HepG2 (cell line): Measurements from ENCODE around the gene PTCH1. TPM values are rescaled to one million over a fixed set of nuclear protein-coding genes. Genes with fewer than 3 reads are reported as not detected.
A peak's percentile ranks its signal among the peaks of the same experiment; 100 is the strongest.

ENCODE experiments used
- ATAC-seq: fragments of 200-7000 bp; cut with Tn5 transposase; 3 replicates; pipeline ENCODE4 v1.9.1; 2020; ENCODE audit warnings: mild to moderate bottlenecking, moderate library complexity
- BruUV-seq: library from RNA; stranded (reverse); fragments of 400-500 nt; replicated peaks from 2 replicates; lab custom pipeline; 2021; lab: Mats Ljungman, UMichigan
- CTCF ChIA-PET: fragments of 300-600 bp; formaldehyde crosslinking; extraction: SDS; loops from one replicate; lab custom pipeline; 2021; ENCODE audit warnings: low total read pairs, inconsistent platforms, low intra/inter-chr PET ratio; lab: Yijun Ruan, JAX
- POLR2A ChIA-PET: fragments of 350-600 bp; sonication (Branson Sonifier 250); formaldehyde crosslinking; loops from one replicate; lab custom pipeline; 2020; ENCODE audit warnings: antibody characterized with exemption, inconsistent platforms; lab: Yijun Ruan, JAX
- DNase-seq: peaks from one replicate; pipeline ENCODE4 v3.0.0-alpha.2; 2015; ENCODE audit warnings: low spot score
- FAIRE-seq: peaks from 3 replicates; lab custom pipeline; 2011; peaks lifted over from hg19 to GRCh38; lab: Jason Lieb, UNC
- H2AFZ ChIP-seq: one replicate; pipeline ENCODE4 v1.6.1; 2011; ENCODE audit warnings: low read length, inconsistent platforms
- H3K27ac ChIP-seq: fragments of 300-600 bp; 3 replicates; pipeline ENCODE4 v1.8.0; 2011; ENCODE audit warnings: mixed run types, mild to moderate bottlenecking, mixed read lengths, low read length, inconsistent platforms; ENCODE audit not compliant: insufficient read depth; ENCODE audit errors: extremely low read length
- H3K27me3 ChIP-seq, 2 experiments: fragments of 200-600 bp in 1 of 2; 2 replicates in 1 of 2; 3 replicates in 1 of 2; pipeline versions ENCODE4 v1.6.0 to v1.8.0; 2011; ENCODE audit warnings: low read length in 2 of 2, mild to moderate bottlenecking in 2 of 2, moderate library complexity in 2 of 2, inconsistent platforms in 1 of 2; ENCODE audit not compliant: insufficient read depth in 2 of 2, control insufficient read depth in 1 of 2
- H3K36me3 ChIP-seq, 2 experiments: fragments of 200-600 bp in 1 of 2; replicated peaks in 1 of 2; 2 replicates in 1 of 2; 3 replicates in 1 of 2; pipeline versions ENCODE4 v1.5.1 to v1.8.0; 2011; ENCODE audit warnings: low read length in 2 of 2, inconsistent platforms in 1 of 2; ENCODE audit not compliant: insufficient read depth in 2 of 2, control insufficient read depth in 1 of 2
- H3K4me1 ChIP-seq: 2 replicates; pipeline ENCODE4 v1.5.1; 2012; ENCODE audit warnings: low read length, inconsistent platforms; ENCODE audit not compliant: insufficient read depth
- H3K4me2 ChIP-seq: 2 replicates; pipeline ENCODE4 v1.6.0; 2011; ENCODE audit warnings: low read depth, low read length, inconsistent platforms
- H3K4me3 ChIP-seq, 3 experiments: fragments of 200-600 bp in 1 of 3; sonication (generic), shearing (Covaris generic) in 1 of 3; replicated peaks in 1 of 3; 2 replicates each; pipeline ENCODE4 v1.5.1; 2011 to 2016; ENCODE audit warnings: low read length in 3 of 3, inconsistent platforms in 2 of 3, low read depth in 2 of 3, mild to moderate bottlenecking in 2 of 3, control low read depth in 1 of 3, mixed read lengths in 1 of 3; ENCODE audit not compliant: insufficient read depth in 1 of 3
- H3K79me2 ChIP-seq: one replicate; pipeline ENCODE4 v1.6.1; 2011; ENCODE audit warnings: low read length, inconsistent platforms; ENCODE audit not compliant: insufficient read depth
- H3K9ac ChIP-seq: 2 replicates; pipeline ENCODE4 v1.6.0; 2011; ENCODE audit warnings: mild to moderate bottlenecking, low read depth, low read length, inconsistent platforms; ENCODE audit not compliant: insufficient read depth
- H3K9me3 ChIP-seq: 2 replicates; pipeline ENCODE4 v1.5.1; 2012; ENCODE audit warnings: mild to moderate bottlenecking, low read length
- H4K20me1 ChIP-seq: 2 replicates; pipeline ENCODE4 v1.6.0; 2011; ENCODE audit warnings: inconsistent platforms, mild to moderate bottlenecking, low read length, moderate library complexity; ENCODE audit not compliant: insufficient read depth
- DMAP1 ChIP-seq: IDR thresholded peaks from 2 replicates; pipeline ENCODE4 v1.6.1; 2016
- FOSL1 ChIP-seq: sonication (generic); formaldehyde crosslinking; IDR thresholded peaks from 2 replicates; pipeline ENCODE4 v1.9.0; 2021; ENCODE audit warnings: missing genetic modification reagents, borderline replicate concordance
- FOXC1 ChIP-seq: sonication (generic); formaldehyde crosslinking; IDR thresholded peaks from 2 replicates; pipeline ENCODE4 v1.8.0; 2022; ENCODE audit warnings: mild to moderate bottlenecking, missing genetic modification reagents, borderline replicate concordance
- FOXK1 ChIP-seq: sonication (generic); formaldehyde crosslinking; IDR thresholded peaks from 2 replicates; pipeline ENCODE4 v1.4.0; 2020; ENCODE audit warnings: low read depth, missing genetic modification reagents, borderline replicate concordance
- HNRNPL ChIP-seq: fragments of 200-400 bp; formaldehyde crosslinking; IDR thresholded peaks from 2 replicates; pipeline ENCODE4 v1.6.1; 2017; ENCODE audit warnings: mild to moderate bottlenecking, low read depth, low read length
- IRF1 ChIP-seq: sonication (generic); formaldehyde crosslinking; IDR thresholded peaks from 2 replicates; pipeline ENCODE4 v1.4.0; 2020; ENCODE audit warnings: low read depth, mild to moderate bottlenecking, missing genetic modification reagents
- MEF2D ChIP-seq: sonication (generic); formaldehyde crosslinking; IDR thresholded peaks from 2 replicates; pipeline ENCODE4 v1.5.1; 2020; ENCODE audit warnings: mild to moderate bottlenecking, missing genetic modification reagents
- MYNN ChIP-seq: sonication (generic); formaldehyde crosslinking; IDR thresholded peaks from 2 replicates; pipeline ENCODE4 v1.4.0; 2020; ENCODE audit warnings: mild to moderate bottlenecking, low read depth, missing genetic modification reagents
- POLR2G ChIP-seq: fragments of 200-400 bp; formaldehyde crosslinking; IDR thresholded peaks from 2 replicates; pipeline ENCODE4 v1.6.1; 2018; ENCODE audit warnings: mild to moderate bottlenecking, low read depth, low read length, moderate library complexity
- ZBTB37 ChIP-seq: sonication (generic); formaldehyde crosslinking; IDR thresholded peaks from 2 replicates; pipeline ENCODE4 v1.4.0; 2020; ENCODE audit warnings: mild to moderate bottlenecking, missing genetic modification reagents
- ZKSCAN5 ChIP-seq: sonication (generic); formaldehyde crosslinking; IDR thresholded peaks from 2 replicates; pipeline ENCODE4 v1.5.1; 2020; ENCODE audit warnings: mild to moderate bottlenecking, missing genetic modification reagents
- ZNF460 ChIP-seq: sonication (generic); formaldehyde crosslinking; IDR thresholded peaks from 2 replicates; pipeline ENCODE4 v1.5.1; 2020; ENCODE audit warnings: missing genetic modification reagents, mild to moderate bottlenecking, borderline replicate concordance
- ZNF512B ChIP-seq: sonication (generic); formaldehyde crosslinking; IDR thresholded peaks from 2 replicates; pipeline ENCODE4 v1.5.1; 2020; ENCODE audit warnings: missing genetic modification reagents, mild to moderate bottlenecking, borderline replicate concordance
- ZNF567 ChIP-seq: sonication (generic); formaldehyde crosslinking; IDR thresholded peaks from 2 replicates; pipeline ENCODE4 v1.8.1; 2023; ENCODE audit warnings: mild to moderate bottlenecking, missing genetic modification reagents, borderline replicate concordance
- ZNF629 ChIP-seq: sonication (generic); formaldehyde crosslinking; conservative IDR thresholded peaks from 2 replicates; pipeline ENCODE4 v1.5.0; 2020; ENCODE audit warnings: missing genetic modification reagents
- ZNF746 ChIP-seq: sonication (generic); formaldehyde crosslinking; IDR thresholded peaks from 2 replicates; pipeline ENCODE4 v1.8.0; 2022; ENCODE audit warnings: mild to moderate bottlenecking, missing genetic modification reagents
- ZNF839 ChIP-seq: sonication (generic); formaldehyde crosslinking; IDR thresholded peaks from 2 replicates; pipeline ENCODE4 v1.4.0; 2020; ENCODE audit warnings: missing genetic modification reagents, mild to moderate bottlenecking, borderline replicate concordance
- WGBS: methylation state at CpG from one replicate; pipeline ENCODE4 v1.1.6; 2017; ENCODE audit warnings: low lambda C conversion rate; 5-methylcytosine and 5-hydroxymethylcytosine counted together
- in situ Hi-C: cut with HindIII; loops from 2 replicates; pipeline ENCODE4 v1.10.0; 2017; ENCODE audit warnings: low pct_unique_long_range_greater_than_20kb; ENCODE audit not compliant: extremely low pct_ligation_motif_present
- intact Hi-C: fragments of 100-400 bp; cut with micrococcal nuclease; formaldehyde crosslinking; loops from one replicate; pipeline ENCODE4 v1.10.0; 2022; ENCODE audit not compliant: unreplicated experiment
- polyA plus RNA-seq, 8 experiments: library from polyadenylated mRNA; depleted of rRNA in 3 of 8; stranded (reverse) in 7 of 8; unstranded in 1 of 8; fragments of >200 nt; fragmentation: Illumina TruSeq in 4 of 8; extraction: Trizol in 4 of 8; gene quantifications; 2 replicates each; pipeline versions ENCODE4 v1.2.1 to v1.2.3, GENCODE V29; 2011 to 2016; ENCODE audit warnings: low read depth in 4 of 8, missing spikeins in 1 of 8, mixed read lengths in 1 of 8; ENCODE audit not compliant: insufficient read depth in 1 of 8
- total RNA-seq, 5 experiments: library from RNA; depleted of rRNA; stranded (reverse); fragments of >200 nt; fragmentation: Illumina TruSeq; extraction: Trizol; gene quantifications; 2 replicates each; pipeline ENCODE4 v1.2.3, GENCODE V29; 2016; ENCODE audit warnings: low read depth in 1 of 5
- TF ChIP-seq, protein P1 (sequence below): IDR thresholded peaks from 2 replicates; pipeline ENCODE4 v1.6.1; 2018; ENCODE audit warnings: missing genetic modification reagents, mild to moderate bottlenecking, missing compliant biosample characterization

PTCH1 gene
- total and polyA plus RNA-seq, 2 of the 13 experiments (the other 11 are each of a cell fraction or from before 2014, with no cell fraction given): 2.8 to 3.9 TPM

GRCh38 chr9:95506428-95506677, 10.4 kb downstream of the PTCH1 start:
- in situ Hi-C loops: no loop called here
- Histone ChIP-seq H3K9ac (peak overlapping the region; percentile 85), H3K79me2 (peaks cover 32% of the 10 kb centered on the region), H3K4me2 (peak overlapping the region; percentile 95), H3K4me3 (peak overlapping the region; percentile 80 to 93 (median 82)), H3K27ac (peak overlapping the region; percentile 93), H3K9me3 (no peaks in the 10 kb centered on the region), H3K4me1 (peaks cover 29% of the 10 kb centered on the region), H2AFZ (no peak overlapping the region), H3K27me3 (no peaks in the 10 kb centered on the region; a peak in 1 of 5 replicates), H4K20me1 (peaks cover 17% of the 10 kb centered on the region; the same call in 1 of the 2 replicates), H3K36me3 (peaks cover 0 to 1% of the 10 kb centered on the region in 2 experiments; a peak in 1 of 5 replicates)
- DNase-seq (peak; percentile 25), ATAC-seq (peak; percentile 3; the same call in 1 of the 3 replicates), FAIRE-seq (no peak)
- ChIA-PET CTCF (no interaction called here), POLR2A (interaction anchor here (1.2 to 1.4 kb wide), 2 partner anchors 80 to 369 kb away, joined by 3 to 5 read pairs; partner anchors contain the start of gene ERCC6L2)
- 20% methylated on average over 1 of the region's 23 CpGs for WGBS
- BruUV-seq: TSS peak; percentile 75
- intact Hi-C loops: no loop called here
- TF ChIP-seq MEF2D (CRISPR knock-in tag) (no peak), ZBTB37 (CRISPR knock-in tag) (no peak), MYNN (CRISPR knock-in tag) (no peak), DMAP1 (CRISPR knock-in tag) (no peak; the same call in 1 of the 2 replicates), POLR2G (0 out of 2 replicates have a peak, but pooled peaks have one; percentile 16), FOXK1 (CRISPR knock-in tag) (no peak), ZNF629 (no peak), FOXC1 (CRISPR knock-in tag) (no peak), FOSL1 (no peak), ZNF567 (CRISPR knock-in tag) (0 out of 2 replicates have a peak, but pooled peaks have one; percentile 37), ZNF746 (CRISPR knock-in tag) (no peak), IRF1 (CRISPR knock-in tag) (no peak), ZKSCAN5 (no peak), ZNF512B (no peak), ZNF460 (no peak), ZNF839 (no peak), HNRNPL (0 out of 2 replicates have a peak, but pooled peaks have one; percentile 3)
- TF ChIP-seq, protein P1, sequence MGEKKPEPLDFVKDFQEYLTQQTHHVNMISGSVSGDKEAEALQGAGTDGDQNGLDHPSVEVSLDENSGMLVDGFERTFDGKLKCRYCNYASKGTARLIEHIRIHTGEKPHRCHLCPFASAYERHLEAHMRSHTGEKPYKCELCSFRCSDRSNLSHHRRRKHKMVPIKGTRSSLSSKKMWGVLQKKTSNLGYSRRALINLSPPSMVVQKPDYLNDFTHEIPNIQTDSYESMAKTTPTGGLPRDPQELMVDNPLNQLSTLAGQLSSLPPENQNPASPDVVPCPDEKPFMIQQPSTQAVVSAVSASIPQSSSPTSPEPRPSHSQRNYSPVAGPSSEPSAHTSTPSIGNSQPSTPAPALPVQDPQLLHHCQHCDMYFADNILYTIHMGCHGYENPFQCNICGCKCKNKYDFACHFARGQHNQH (CRISPR knock-in tag): no peak
